Activated CD8-positive, alpha-beta memory T cell treated with anti-CD3 and anti-CD28 coated beads for 1 hour (primary cell): ENCODE results near the gene SERINC1.

Source experiments
- DNase-seq, 2 donors: peaks; one replicate each; pipeline ENCODE4 v3.0.0-alpha.2; 2020; ENCODE audit warnings: low read depth in 1 of 2; ENCODE audit errors: extremely low read depth in 1 of 2

The SERINC1 gene

DNA sequence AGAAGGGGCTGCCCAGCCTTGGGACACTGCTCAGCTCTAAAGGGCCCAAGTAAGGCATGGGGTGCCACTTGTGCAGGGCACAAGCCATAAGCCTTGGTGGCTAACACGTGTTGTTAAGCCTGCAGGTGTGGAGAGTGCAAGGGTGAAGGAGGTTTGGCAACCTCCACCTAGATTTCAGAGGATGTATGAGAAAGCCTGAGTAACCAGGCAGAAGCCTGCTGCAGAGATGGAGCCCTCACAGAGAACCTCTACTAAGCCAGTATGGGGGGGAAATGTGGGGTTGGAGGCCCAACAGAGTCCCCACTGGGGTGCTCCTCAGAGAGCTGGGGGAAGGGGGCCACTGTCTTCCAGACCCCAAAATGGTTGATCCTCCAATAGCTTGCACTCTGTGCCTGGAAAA lies 32.6 kb downstream of the SERINC1 start:
- DNase-seq: no peak

DNA sequence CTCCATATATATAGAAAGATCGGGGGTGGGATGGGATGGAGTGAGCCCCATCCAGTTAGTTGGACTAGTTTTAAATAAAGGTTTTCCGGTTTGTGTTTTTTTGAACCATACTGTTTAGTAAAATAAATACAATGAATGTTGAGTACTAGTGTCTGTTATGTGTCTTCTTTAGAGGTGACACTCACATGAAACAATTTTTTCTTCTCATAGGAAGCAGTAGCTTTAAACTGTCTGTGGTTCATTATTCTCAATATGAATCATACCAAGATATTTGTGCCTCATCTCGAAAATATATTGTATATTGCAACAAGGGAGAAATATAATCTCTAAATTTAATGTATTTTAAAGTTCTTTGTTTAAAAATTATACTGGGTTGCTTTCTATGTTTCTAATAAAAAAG lies 38.8 kb downstream of the SERINC1 start:
- DNase-seq: no peak

DNA sequence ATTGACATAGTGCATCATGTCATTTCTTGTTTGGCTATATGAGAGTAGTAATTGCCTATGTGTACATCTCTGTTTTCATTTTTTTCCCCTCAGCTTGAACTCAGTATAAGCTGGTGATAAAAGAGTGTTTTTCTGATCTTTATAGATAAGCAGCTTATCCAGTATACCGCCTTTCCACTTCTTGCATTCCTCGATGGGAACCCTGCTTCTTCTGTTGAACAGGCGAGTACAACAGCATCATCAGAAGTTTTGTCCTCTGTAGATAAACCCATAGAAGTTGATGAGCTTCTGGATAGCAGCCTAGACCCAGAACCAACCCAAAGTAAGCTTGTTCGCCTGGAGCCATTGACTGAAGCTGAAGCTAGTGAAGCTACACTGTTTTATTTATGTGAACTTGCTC lies 39.8 kb downstream of the SERINC1 start:
- no peak for DNase-seq

GRCh38 chr6:122429323-122429722 lies 42.3 kb downstream of the SERINC1 start:
- no peak for DNase-seq

GRCh38 chr6:122428781-122429180 lies 42.8 kb downstream of the SERINC1 start:
- DNase-seq: no peak

DNA sequence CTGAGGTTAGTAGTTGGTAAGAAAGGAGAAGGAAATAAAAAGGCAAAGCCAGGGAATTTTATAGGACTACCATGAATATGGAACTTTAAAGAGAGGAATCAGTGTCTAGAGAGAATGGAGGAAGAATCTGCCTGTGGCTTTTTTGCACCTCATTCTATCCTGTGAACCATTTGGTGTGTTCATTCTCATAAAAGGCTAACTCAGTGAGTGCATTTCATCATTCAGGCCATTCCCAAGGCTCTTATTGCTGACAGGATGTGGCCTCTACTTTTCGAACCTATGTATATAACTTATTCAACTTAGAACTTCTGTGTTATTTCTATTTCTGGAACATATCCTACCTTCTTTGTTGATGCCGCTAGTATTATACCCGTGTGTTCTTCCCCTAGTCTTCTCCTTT lies 45.0 kb downstream of the SERINC1 start:
- no peak for DNase-seq

GRCh38 chr6:122423734-122424133 lies 47.9 kb downstream of the SERINC1 start:
- DNase-seq: no peak

DNA sequence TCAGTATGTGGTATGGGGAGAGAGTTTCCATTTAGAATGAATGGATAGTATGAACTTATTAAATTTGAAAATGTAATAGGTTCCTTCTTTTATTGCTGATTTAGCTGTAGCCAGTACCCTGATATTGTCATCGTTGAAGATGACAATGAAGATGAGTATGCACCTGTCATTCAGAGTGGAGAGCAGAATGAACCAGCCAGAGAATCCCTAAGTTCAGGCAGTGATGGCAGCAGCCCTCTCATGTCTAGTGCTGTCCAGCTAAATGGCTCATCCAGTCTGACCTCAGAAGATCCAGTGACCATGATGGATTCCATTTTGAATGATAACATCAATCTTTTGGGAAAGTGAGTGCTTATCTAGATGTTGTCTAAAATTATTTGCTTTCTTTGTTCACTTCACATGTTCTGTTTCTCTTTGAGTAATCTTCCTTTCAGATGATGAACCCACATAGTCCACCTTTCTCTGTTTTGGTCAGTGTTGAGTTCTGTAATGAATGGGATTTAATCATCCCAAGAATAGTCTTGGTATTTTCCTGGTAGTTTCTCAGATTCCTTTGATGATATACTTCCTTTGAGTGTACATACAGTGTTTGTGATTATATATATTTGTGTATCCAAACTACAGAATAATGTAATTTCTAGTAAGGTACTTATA lies 48.9 kb downstream of the SERINC1 start:
- no peak for DNase-seq

DNA sequence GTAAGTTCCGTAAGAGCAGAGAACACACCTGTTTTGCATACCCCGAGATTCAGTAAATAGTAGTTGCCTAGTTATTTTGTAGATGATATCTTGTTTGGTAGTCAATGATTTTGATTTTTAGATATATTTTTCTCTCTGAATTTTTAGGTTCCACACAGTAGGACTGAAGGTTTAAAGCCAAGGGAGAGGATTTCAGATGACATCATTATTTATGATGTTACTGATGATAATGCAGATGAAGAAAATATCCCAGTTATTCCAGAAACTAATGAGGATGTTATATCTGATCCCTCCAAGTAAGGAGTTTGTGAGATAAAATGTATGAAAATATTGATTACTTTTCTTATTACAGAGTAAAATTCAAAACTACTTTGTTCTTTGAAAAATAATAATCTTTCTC lies 49.6 kb downstream of the SERINC1 start:
- DNase-seq: no peak

DNA sequence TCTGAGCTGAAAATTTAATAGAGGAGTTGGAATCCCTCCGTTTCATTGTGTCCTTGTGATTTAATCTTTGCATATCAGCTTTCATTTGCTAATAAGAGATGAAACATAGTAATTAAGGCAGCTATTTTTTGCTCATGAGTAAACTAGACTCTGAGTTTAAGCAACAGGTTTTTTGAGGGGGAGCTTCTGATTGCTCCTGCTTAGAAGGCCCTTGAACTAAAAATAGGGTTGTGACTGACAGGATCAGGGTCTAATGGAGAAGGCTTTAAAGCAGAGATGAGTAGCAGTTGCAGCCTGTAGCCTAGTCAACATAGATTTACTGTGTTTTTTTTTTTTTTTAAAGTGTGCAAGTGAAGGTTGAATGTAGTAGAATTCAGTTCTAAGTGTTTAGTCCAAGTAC lies 54.8 kb downstream of the SERINC1 start:
- no peak for DNase-seq

- no peak for DNase-seq
Observed at GRCh38 chr6:122412001-122412400, 59.6 kb downstream of the SERINC1 start.

DNA sequence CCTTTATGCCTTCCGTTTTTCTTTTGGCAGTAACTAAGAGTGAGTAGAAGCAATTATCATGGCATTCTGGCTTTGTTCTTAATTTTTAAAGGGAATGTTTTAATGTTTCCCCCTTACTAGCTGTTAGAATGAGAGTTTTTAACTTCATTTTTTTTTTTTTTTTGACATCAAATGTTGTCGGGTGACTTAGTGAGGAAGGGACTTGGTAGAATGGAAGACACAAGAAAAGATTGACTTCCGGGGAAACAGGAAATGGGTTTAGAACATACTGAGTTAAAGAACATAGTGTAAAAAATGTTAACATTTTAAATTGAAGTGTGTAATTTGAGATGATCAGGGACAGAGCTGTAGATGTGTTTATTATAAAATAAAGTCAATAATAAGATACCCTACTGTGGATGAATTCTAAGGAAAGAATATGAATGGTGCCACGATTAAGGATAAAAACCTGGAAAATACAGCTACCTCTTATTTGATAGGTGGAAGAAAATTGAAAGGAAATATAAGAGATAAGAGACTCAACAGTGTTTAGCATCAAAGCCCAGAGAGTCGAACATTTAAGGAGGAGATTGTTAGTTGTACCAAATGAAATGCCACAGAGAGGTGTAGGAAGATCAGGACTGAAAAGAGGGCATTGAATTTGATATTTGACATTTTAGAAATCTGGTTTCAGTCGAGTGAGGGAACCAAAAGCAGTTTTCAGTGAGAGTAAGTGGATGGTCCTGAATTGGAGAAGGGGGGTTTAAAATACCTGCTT lies 62.7 kb downstream of the SERINC1 start:
- no peak for DNase-seq

DNA sequence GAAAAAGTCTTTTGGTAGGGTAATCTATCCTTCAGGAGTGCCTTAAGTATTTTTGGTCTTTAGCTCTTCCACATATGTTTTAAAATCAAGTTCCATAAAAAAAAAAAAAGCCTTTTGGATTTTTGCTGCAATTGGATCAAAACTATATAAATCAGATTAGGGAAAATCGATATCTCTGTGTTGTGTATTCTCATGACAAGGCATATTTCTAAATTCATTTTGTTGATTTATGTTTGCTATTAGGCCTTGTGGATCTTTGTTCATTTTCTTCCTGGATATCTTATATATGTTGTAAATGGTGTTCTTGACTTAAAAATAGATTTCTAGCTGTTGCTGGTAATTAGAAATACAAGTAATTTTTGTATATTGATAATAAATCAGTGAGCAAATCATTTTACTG lies 63.4 kb downstream of the SERINC1 start:
- no peak for DNase-seq

- no peak for DNase-seq
Observed at GRCh38 chr6:122407712-122408111, 63.9 kb downstream of the SERINC1 start.

DNA sequence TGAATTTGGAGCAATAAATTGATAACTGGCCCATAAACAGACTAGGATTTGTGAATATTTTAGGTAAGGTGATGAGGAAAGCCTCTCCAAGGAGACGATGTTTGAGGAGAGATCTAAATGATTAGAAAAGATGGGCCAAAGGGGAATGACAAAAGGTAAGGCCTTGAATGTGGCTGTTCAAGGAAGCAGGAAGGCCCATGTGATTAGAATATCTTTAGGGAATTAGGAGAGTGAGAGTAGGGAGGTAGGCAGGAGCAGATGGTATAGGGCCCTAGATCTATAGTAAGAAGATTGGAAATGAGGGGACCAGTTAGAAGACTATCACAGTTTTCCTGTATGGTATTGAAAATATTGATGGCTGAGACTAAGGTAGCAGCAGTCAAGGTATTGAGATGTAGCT lies 65.4 kb downstream of the SERINC1 start:
- no peak for DNase-seq

DNA sequence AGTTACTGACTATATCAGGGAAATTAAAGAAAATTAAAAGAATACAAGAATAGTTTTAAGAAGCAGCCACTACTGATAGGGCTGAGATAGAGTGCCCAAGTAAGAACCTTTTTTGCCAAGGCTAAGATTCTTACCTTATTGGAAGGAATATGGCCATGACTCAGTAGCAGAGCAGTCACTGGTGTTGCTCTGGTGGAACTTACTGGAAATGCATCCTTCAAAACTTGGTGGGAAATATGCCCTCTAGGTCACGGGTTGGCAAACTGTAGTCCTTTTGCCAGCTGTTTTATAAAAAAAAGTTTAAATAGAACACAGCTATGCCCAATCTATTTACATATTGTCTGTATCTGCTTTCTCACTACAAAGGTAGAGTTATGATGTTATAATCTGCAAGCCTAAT lies 66.2 kb downstream of the SERINC1 start:
- no peak for DNase-seq

DNA sequence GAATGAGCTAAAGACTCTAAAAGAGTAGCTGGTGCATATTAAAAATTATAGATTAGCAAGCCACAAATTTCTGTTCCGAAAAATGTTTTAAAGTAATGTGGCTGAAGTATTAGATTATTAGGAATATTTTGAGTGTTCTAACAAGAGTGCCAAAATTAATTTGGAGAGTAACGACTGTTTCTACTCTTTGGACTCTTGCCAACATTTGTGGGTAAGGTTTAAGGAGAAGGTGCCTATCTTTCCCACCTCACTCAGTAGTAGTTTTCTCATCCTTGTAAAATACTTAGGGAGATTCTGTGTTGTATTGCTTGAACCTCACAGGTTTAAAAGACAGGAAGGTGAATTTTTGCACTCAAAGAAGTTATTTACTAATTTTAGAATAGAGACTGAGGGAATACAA lies 67.2 kb downstream of the SERINC1 start:
- DNase-seq: no peak

- no peak for DNase-seq
Observed at GRCh38 chr6:122401104-122401503, 70.5 kb downstream of the SERINC1 start.

DNA sequence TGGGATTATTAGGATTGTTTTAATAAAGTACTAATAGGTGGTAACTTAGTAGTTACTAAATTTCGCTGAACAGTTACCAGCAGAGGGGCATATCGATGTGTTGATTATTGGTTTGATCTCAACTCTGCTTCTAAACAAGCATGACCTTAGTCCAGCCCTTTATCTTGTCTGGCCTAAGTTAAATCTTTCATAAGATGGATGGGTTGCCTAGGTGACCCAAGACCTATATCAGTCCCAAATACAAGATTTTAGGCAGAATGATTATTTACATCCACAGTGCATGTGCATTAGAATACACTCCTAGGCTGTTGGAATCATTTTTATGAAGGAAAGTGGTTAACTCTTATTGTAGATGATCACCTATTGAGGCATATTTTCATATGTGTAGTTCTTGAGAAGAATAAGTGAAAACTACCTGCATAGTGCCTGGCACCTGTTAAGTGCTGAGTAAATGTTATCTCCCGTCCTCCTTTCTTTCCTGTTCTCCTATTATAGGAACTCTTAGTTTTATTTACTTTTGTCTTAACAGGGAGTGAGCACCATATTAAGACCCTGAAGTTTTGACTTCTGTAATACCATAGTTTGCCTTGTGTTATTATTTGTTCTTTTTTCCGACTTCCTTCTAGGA lies 71.0 kb downstream of the SERINC1 start:
- no peak for DNase-seq

- no peak for DNase-seq
Observed at GRCh38 chr6:122400121-122400450, 71.5 kb downstream of the SERINC1 start.

GRCh38 chr6:122399348-122400120 lies 72.1 kb downstream of the SERINC1 start, which contains the start of gene HSF2:
Gene HSF2, plus strand, starts transcription at chr6:122399652. Its CDS starts 86 bp downstream, at chr6:122399738.
- DNase-seq: peak; percentile 82 to 84

GRCh38 chr6:122399055-122399347 lies 72.6 kb downstream of the SERINC1 start:
- no peak for DNase-seq
